ENCODE data around the gene CSNK1D. TPM values are rescaled to one million over a fixed set of nuclear protein-coding genes. Genes with fewer than 3 reads are reported as not detected.
A peak's percentile ranks its signal among the peaks of the same experiment; 100 is the strongest.

The CSNK1D gene
- total and polyA plus RNA-seq, 2 experiments from 2014 or later: 35.1 to 102 TPM

- Histone ChIP-seq H3K4me3 (no peak overlapping the region), H3K27me3 (replicated peaks; ENCODE audit: insufficient read depth) (no peaks in the 10 kb centered on the region), H3K79me2 (ENCODE audit: insufficient read depth) (peaks cover 89% of the 10 kb centered on the region), H4K20me1 (ENCODE audit: insufficient read depth) (peaks cover 7% of the 10 kb centered on the region; the same call in 1 of the 2 replicates), H3K27ac (no peak overlapping the region), H3K36me3 (ENCODE audit: low read depth) (peaks cover 5% of the 10 kb centered on the region; the same call in 1 of the 2 replicates), H3K9ac (no peak overlapping the region), H3F3A (ENCODE audit: insufficient read depth) (peaks cover 23% of the 10 kb centered on the region), H3K9me2 (ENCODE audit: insufficient read depth) (no peaks in the 10 kb centered on the region), H3K4me1 (ENCODE audit: insufficient read depth) (peaks cover 33% of the 10 kb centered on the region), H3K4me2 (ENCODE audit: unreplicated experiment) (no peak overlapping the region), H3K9me3 (ENCODE audit: low read depth) (no peaks in the 10 kb centered on the region), H2AFZ (no peak overlapping the region)
- peak; percentile 65 for DNase-seq
- 62 to 64% methylated on average over 33 to 41 of the region's 44 CpGs for WGBS, 2 experiments (ENCODE audit: low coverage in 1 of 2, low lambda C conversion rate in 2 of 2, missing lambda C conversion rate in 2 of 2)
- in situ Hi-C loops (cut with MboI): no loop called here
- no peak for TF ChIP-seq EZH2phosphoT487 (IDR thresholded peaks at IDR 0.05; ENCODE audit: insufficient read depth, low read depth)
- no peak for TF ChIP-seq EZH2 (IDR thresholded peaks at IDR 0.05; ENCODE audit: insufficient read depth, poor library complexity, severe bottlenecking)
Measured at GRCh38 chr17:82236142-82236971, 37.1 kb downstream of the CSNK1D start.

GRCh38 chr17:82235775-82236141 lies 37.7 kb downstream of the CSNK1D start:
- no peak overlapping the region for H3K27ac ChIP-seq
- H3K9ac ChIP-seq: no peak overlapping the region
- no peak overlapping the region for H3K4me2 ChIP-seq (ENCODE audit: unreplicated experiment)
- no peak overlapping the region for H3K4me3 ChIP-seq
- H2AFZ ChIP-seq: no peak overlapping the region
- no peaks in the 10 kb centered on the region for H3K27me3 ChIP-seq (replicated peaks; ENCODE audit: insufficient read depth)
- H3K4me1 ChIP-seq (ENCODE audit: insufficient read depth): peaks cover 27% of the 10 kb centered on the region
- TF ChIP-seq EZH2phosphoT487 (IDR thresholded peaks at IDR 0.05; ENCODE audit: insufficient read depth, low read depth) (no peak), EZH2 (IDR thresholded peaks at IDR 0.05; ENCODE audit: insufficient read depth, poor library complexity, severe bottlenecking) (no peak)
- H3K9me2 ChIP-seq (ENCODE audit: insufficient read depth): no peaks in the 10 kb centered on the region
- no peaks in the 10 kb centered on the region for H3K9me3 ChIP-seq (ENCODE audit: low read depth)
- peaks cover 20% of the 10 kb centered on the region for H3F3A ChIP-seq (ENCODE audit: insufficient read depth)
- peaks cover 7% of the 10 kb centered on the region; the same call in 1 of the 2 replicates for H4K20me1 ChIP-seq (ENCODE audit: insufficient read depth)
- peaks cover 93% of the 10 kb centered on the region for H3K79me2 ChIP-seq (ENCODE audit: insufficient read depth)
- 84 to 87% methylated on average over 13 to 15 of the region's 15 CpGs for WGBS, 2 experiments (ENCODE audit: low coverage in 1 of 2, low lambda C conversion rate in 2 of 2, missing lambda C conversion rate in 2 of 2)
- in situ Hi-C loops (cut with MboI): no loop called here
- DNase-seq: no peak
- H3K36me3 ChIP-seq (ENCODE audit: low read depth): peaks cover 5% of the 10 kb centered on the region; the same call in 1 of the 2 replicates

- Histone ChIP-seq H3F3A (ENCODE audit: insufficient read depth) (peaks cover 18% of the 10 kb centered on the region), H2AFZ (no peak overlapping the region), H3K79me2 (ENCODE audit: insufficient read depth) (peaks cover 95% of the 10 kb centered on the region), H3K9ac (no peak overlapping the region), H3K27me3 (replicated peaks; ENCODE audit: insufficient read depth) (no peaks in the 10 kb centered on the region), H3K4me3 (no peak overlapping the region), H3K9me2 (ENCODE audit: insufficient read depth) (no peaks in the 10 kb centered on the region), H3K9me3 (ENCODE audit: low read depth) (no peaks in the 10 kb centered on the region), H4K20me1 (ENCODE audit: insufficient read depth) (peaks cover 7% of the 10 kb centered on the region; the same call in 1 of the 2 replicates), H3K36me3 (ENCODE audit: low read depth) (peaks cover 5% of the 10 kb centered on the region; the same call in 1 of the 2 replicates), H3K4me1 (ENCODE audit: insufficient read depth) (peaks cover 22% of the 10 kb centered on the region), H3K27ac (no peak overlapping the region), H3K4me2 (ENCODE audit: unreplicated experiment) (no peak overlapping the region)
- TF ChIP-seq EZH2phosphoT487 (IDR thresholded peaks at IDR 0.05; ENCODE audit: insufficient read depth, low read depth) (no peak), EZH2 (IDR thresholded peaks at IDR 0.05; ENCODE audit: insufficient read depth, poor library complexity, severe bottlenecking) (no peak)
- in situ Hi-C loops (cut with MboI): no loop called here
- WGBS, 2 experiments (ENCODE audit: low coverage in 1 of 2, low lambda C conversion rate in 2 of 2, missing lambda C conversion rate in 2 of 2): 94 to 95% methylated on average over 18 to 19 of the region's 19 CpGs
- DNase-seq: no peak
Measured at GRCh38 chr17:82235056-82235774, 38.3 kb downstream of the CSNK1D start.

- no peaks in the 10 kb centered on the region for H3K9me3 ChIP-seq (ENCODE audit: low read depth)
- H3K4me2 ChIP-seq (ENCODE audit: unreplicated experiment): no peak overlapping the region
- peaks cover 16% of the 10 kb centered on the region for H3K4me1 ChIP-seq (ENCODE audit: insufficient read depth)
- no peaks in the 10 kb centered on the region for H3K9me2 ChIP-seq (ENCODE audit: insufficient read depth)
- in situ Hi-C loops (cut with MboI): no loop called here
- peaks cover 16% of the 10 kb centered on the region for H3F3A ChIP-seq (ENCODE audit: insufficient read depth)
- no peak for DNase-seq
- H3K27ac ChIP-seq: no peak overlapping the region
- H3K36me3 ChIP-seq (ENCODE audit: low read depth): peaks cover 5% of the 10 kb centered on the region; the same call in 1 of the 2 replicates
- no peaks in the 10 kb centered on the region for H3K27me3 ChIP-seq (replicated peaks; ENCODE audit: insufficient read depth)
- no peak overlapping the region for H3K9ac ChIP-seq
- 67 to 70% methylated on average over 26 of the region's 26 CpGs for WGBS, 2 experiments (ENCODE audit: low coverage in 1 of 2, low lambda C conversion rate in 2 of 2, missing lambda C conversion rate in 2 of 2)
- H3K79me2 ChIP-seq (ENCODE audit: insufficient read depth): peaks cover 95% of the 10 kb centered on the region
- no peak overlapping the region for H2AFZ ChIP-seq
- TF ChIP-seq EZH2 (IDR thresholded peaks at IDR 0.05; ENCODE audit: insufficient read depth, poor library complexity, severe bottlenecking) (no peak), EZH2phosphoT487 (IDR thresholded peaks at IDR 0.05; ENCODE audit: insufficient read depth, low read depth) (no peak)
- no peak overlapping the region for H3K4me3 ChIP-seq
- peaks cover 7% of the 10 kb centered on the region; the same call in 1 of the 2 replicates for H4K20me1 ChIP-seq (ENCODE audit: insufficient read depth)
Measured at GRCh38 chr17:82234211-82235055, 39.1 kb downstream of the CSNK1D start.

All from GM23248 (cell line).